Thyroid gland (tissue), 4 donors: ENCODE results near the gene FNIP1.

Experiments used
- CTCF ChIP-seq, 6 experiments: fragments of 200-600 bp in 3 of 6; fragments of 450-650 bp in 3 of 6; sonication (generic) in 3 of 6; IDR thresholded peaks; one replicate each; pipeline ENCODE4 v1.5.1; 2016 to 2019; ENCODE audit warnings: antibody characterized with exemption in 6 of 6, mild to moderate bottlenecking in 2 of 6, inconsistent platforms in 1 of 6, moderate library complexity in 1 of 6
- POLR2A ChIP-seq, 2 donors: fragments of 450-650 bp; IDR thresholded peaks; one replicate each; pipeline ENCODE4 v1.6.1; 2017; ENCODE audit warnings: antibody characterized with exemption in 2 of 2, mild to moderate bottlenecking in 2 of 2, moderate library complexity in 1 of 2

DNA sequence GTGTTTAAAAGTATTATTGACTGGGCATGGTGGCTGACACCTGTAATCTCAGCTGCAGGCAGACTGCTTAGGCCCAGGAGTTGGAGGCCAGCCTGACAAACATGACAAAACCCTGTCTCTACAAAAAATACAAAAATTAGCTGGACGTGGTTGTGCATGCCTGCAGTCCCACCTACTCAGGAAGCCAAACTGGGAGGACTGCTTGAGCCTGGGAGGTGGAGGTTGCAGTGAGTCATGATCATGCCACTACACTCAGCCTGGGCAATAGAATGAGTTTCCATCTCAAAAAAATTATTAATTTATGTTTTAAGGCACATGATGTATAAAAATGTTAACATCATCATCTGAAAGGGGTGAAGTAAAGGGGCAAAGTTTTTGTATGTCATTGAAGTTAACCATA lies 49.7 kb upstream of the FNIP1 start:
- TF ChIP-seq CTCF (IDR thresholded peaks at IDR 0.05) (no peak), POLR2A (IDR thresholded peaks at IDR 0.05) (no peak)
